ENCODE data around the gene PPP2R2C. TPM values are rescaled to one million over a fixed set of nuclear protein-coding genes. Genes with fewer than 3 reads are reported as not detected.

PPP2R2C gene
- total and polyA plus RNA-seq, 2 donors (not counting 1 experiment from before 2014, with no cell fraction given) = 0.10 to 0.17 TPM

DNA sequence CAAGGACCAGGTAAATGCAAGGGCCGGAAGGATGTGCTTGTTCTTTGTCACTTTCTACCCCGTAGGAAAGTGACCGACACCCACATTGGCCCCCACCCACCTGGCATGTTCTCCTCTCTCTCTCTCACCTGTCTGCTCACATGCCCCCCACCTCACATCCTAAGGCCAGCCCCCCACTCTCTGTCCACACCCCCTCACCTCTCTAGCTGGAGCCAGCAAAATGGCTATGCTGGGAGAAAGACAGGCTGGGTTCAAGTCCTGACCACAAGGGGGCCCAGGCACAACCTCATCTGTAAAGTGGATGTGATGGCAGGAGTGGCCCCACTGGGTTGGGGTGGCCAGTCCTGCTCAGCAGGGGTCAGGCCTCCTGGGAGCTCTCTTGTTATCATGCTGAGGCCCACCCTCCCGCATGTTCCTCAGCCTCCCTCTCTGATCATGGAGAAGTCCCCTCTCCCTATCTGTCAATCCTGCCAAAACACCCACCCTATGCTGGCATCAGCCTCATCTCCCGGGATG is 1.7 kb upstream of the PPP2R2C start:
- no peak overlapping the region for H3K4me2 ChIP-seq (ENCODE audit: extremely low read depth, insufficient read depth, low read length)
- H3K9ac ChIP-seq (ENCODE audit: insufficient read depth, low read length) = no peak overlapping the region
- no peaks in the 10 kb centered on the region for H3K4me1 ChIP-seq (ENCODE audit: control insufficient read depth, extremely low read depth, insufficient read depth, low read length)
- H3K79me2 ChIP-seq (ENCODE audit: control insufficient read depth, insufficient read depth, low read length) = no peaks in the 10 kb centered on the region
- H3K36me3 ChIP-seq (ENCODE audit: control insufficient read depth, insufficient read depth, low read length) = no peaks in the 10 kb centered on the region
- no peak overlapping the region for H3K4me3 ChIP-seq (replicated peaks in 1 of 4; ENCODE audit: control extremely low read depth in 1 of 4, insufficient read depth in 1 of 4, low read depth in 3 of 4, low read length in 4 of 4)
- TF ChIP-seq EZH2 (IDR thresholded peaks at IDR 0.05; ENCODE audit: low read length, missing control alignments) = no peak
- TF ChIP-seq, protein P1, sequence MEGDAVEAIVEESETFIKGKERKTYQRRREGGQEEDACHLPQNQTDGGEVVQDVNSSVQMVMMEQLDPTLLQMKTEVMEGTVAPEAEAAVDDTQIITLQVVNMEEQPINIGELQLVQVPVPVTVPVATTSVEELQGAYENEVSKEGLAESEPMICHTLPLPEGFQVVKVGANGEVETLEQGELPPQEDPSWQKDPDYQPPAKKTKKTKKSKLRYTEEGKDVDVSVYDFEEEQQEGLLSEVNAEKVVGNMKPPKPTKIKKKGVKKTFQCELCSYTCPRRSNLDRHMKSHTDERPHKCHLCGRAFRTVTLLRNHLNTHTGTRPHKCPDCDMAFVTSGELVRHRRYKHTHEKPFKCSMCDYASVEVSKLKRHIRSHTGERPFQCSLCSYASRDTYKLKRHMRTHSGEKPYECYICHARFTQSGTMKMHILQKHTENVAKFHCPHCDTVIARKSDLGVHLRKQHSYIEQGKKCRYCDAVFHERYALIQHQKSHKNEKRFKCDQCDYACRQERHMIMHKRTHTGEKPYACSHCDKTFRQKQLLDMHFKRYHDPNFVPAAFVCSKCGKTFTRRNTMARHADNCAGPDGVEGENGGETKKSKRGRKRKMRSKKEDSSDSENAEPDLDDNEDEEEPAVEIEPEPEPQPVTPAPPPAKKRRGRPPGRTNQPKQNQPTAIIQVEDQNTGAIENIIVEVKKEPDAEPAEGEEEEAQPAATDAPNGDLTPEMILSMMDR (conservative IDR thresholded peaks at IDR 0.05 in 1 of 2, IDR thresholded peaks at IDR 0.05 in 1 of 2; ENCODE audit: low read depth in 1 of 2, low read length in 2 of 2) = no peak
- no peak overlapping the region for H3K27ac ChIP-seq (ENCODE audit: insufficient read depth, low read length)
- H3K9me3 ChIP-seq (ENCODE audit: control insufficient read depth, insufficient read depth, low read depth, low read length) = no peaks in the 10 kb centered on the region
- no peak for DNase-seq (ENCODE audit: low read depth in 2 of 2)
- no peak overlapping the region for H2AFZ ChIP-seq (ENCODE audit: low read length)
- H3K27me3 ChIP-seq (ENCODE audit: control insufficient read depth, insufficient read depth, low read length) = peaks cover 2% of the 10 kb centered on the region
- no peaks in the 10 kb centered on the region for H4K20me1 ChIP-seq (ENCODE audit: control insufficient read depth, extremely low read depth, insufficient read depth, low read length)

DNA sequence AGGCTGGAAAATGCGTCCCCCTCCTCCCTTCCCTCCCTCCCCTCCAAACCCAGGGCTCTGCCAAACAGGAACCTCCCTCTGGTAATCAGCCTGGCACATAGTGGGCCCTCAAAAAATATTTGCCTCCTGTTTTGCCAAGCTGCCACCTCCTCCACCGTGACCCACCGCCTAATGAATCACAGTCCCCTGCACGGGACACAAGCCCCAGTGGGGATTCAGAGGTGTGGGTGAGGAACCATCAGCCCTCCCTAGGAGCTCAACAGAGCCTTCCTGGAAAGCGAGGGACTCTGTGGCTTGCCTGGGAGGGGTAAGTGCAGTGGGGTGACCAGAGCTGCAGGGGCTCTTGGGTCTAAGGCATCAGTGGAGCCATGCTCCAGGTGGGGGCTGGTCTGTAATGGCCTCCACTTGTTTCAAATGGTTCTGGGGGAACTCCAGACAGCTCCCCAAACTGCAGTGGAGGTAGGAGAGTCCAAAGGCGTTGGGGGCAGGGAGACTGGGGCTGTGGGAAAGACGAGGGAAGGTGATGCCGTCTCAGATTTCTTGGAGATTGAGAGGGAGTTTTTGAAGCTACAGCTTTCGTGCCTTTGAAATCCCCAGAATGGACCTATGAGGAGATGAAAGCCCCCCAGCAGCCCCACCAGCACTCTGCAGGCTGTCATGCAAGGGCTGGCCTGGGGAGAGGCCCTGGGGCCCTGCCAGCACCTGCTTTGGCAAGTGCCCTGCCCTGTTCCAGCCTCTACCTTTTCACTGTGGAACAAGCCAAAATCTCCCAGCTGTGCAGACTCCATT is 1.0 kb upstream of the PPP2R2C start:
- no peaks in the 10 kb centered on the region for H3K36me3 ChIP-seq (ENCODE audit: control insufficient read depth, insufficient read depth, low read length)
- no peak for DNase-seq (ENCODE audit: low read depth in 2 of 2)
- H3K9ac ChIP-seq (ENCODE audit: insufficient read depth, low read length) = no peak overlapping the region
- H3K4me2 ChIP-seq (ENCODE audit: extremely low read depth, insufficient read depth, low read length) = no peak overlapping the region
- H3K79me2 ChIP-seq (ENCODE audit: control insufficient read depth, insufficient read depth, low read length) = no peaks in the 10 kb centered on the region
- no peak overlapping the region for H2AFZ ChIP-seq (ENCODE audit: low read length)
- H3K9me3 ChIP-seq (ENCODE audit: control insufficient read depth, insufficient read depth, low read depth, low read length) = no peaks in the 10 kb centered on the region
- H3K4me1 ChIP-seq (ENCODE audit: control insufficient read depth, extremely low read depth, insufficient read depth, low read length) = no peaks in the 10 kb centered on the region
- peaks cover 2% of the 10 kb centered on the region for H3K27me3 ChIP-seq (ENCODE audit: control insufficient read depth, insufficient read depth, low read length)
- no peak overlapping the region for H3K27ac ChIP-seq (ENCODE audit: insufficient read depth, low read length)
- no peak for TF ChIP-seq EZH2 (IDR thresholded peaks at IDR 0.05; ENCODE audit: low read length, missing control alignments)
- TF ChIP-seq, protein P1 (conservative IDR thresholded peaks at IDR 0.05 in 1 of 2, IDR thresholded peaks at IDR 0.05 in 1 of 2; ENCODE audit: low read depth in 1 of 2, low read length in 2 of 2) = no peak
- H3K4me3 ChIP-seq (replicated peaks in 1 of 4; ENCODE audit: control extremely low read depth in 1 of 4, insufficient read depth in 1 of 4, low read depth in 3 of 4, low read length in 4 of 4) = no peak overlapping the region
- H4K20me1 ChIP-seq (ENCODE audit: control insufficient read depth, extremely low read depth, insufficient read depth, low read length) = no peaks in the 10 kb centered on the region

DNA sequence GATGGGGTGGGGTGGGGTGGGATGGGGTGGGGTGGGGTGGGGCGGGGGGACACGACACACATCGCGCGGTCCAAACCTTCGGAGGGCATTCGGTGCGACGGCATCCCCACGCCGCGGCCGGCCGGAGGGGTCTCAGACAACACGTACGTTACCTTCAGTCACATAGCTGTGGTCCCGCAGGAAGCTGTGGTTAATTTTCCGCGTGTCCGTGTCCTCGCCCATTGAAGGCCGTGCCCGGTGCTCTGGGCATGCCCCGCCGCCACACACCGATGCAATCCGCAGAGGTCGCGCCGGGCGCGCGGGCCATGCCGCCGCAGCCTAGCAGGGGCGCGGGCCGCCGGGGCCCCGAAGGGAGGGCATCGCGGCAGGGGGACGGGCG is 417 bp downstream of the PPP2R2C start:
- Histone ChIP-seq H3K9ac (ENCODE audit: insufficient read depth, low read length) (no peak overlapping the region), H3K4me3 (replicated peaks in 1 of 4; ENCODE audit: control extremely low read depth in 1 of 4, insufficient read depth in 1 of 4, low read depth in 3 of 4, low read length in 4 of 4) (no peak overlapping the region), H3K27me3 (ENCODE audit: control insufficient read depth, insufficient read depth, low read length) (peaks cover 2% of the 10 kb centered on the region), H3K4me1 (ENCODE audit: control insufficient read depth, extremely low read depth, insufficient read depth, low read length) (no peaks in the 10 kb centered on the region), H3K4me2 (ENCODE audit: extremely low read depth, insufficient read depth, low read length) (no peak overlapping the region), H3K79me2 (ENCODE audit: control insufficient read depth, insufficient read depth, low read length) (no peaks in the 10 kb centered on the region), H2AFZ (ENCODE audit: low read length) (no peak overlapping the region), H3K27ac (ENCODE audit: insufficient read depth, low read length) (no peak overlapping the region), H4K20me1 (ENCODE audit: control insufficient read depth, extremely low read depth, insufficient read depth, low read length) (no peaks in the 10 kb centered on the region), H3K9me3 (ENCODE audit: control insufficient read depth, insufficient read depth, low read depth, low read length) (no peaks in the 10 kb centered on the region), H3K36me3 (ENCODE audit: control insufficient read depth, insufficient read depth, low read length) (no peaks in the 10 kb centered on the region)
- TF ChIP-seq EZH2 (IDR thresholded peaks at IDR 0.05; ENCODE audit: low read length, missing control alignments) = no peak
- TF ChIP-seq, protein P1 (conservative IDR thresholded peaks at IDR 0.05 in 1 of 2, IDR thresholded peaks at IDR 0.05 in 1 of 2; ENCODE audit: low read depth in 1 of 2, low read length in 2 of 2) = no peak
- no peak for DNase-seq (ENCODE audit: low read depth in 2 of 2)
